K562 (cell line): ENCODE measurements around the gene CCNB1. TPM values are rescaled to one million over a fixed set of nuclear protein-coding genes. Genes with fewer than 3 reads are reported as not detected.

Experiments
- BRD4 ChIP-seq: fragments of 200-600 bp; sonication (generic); IDR thresholded peaks from 2 replicates; pipeline ENCODE4 v1.6.1; 2017; ENCODE audit warnings: inconsistent platforms
- CBFA2T3 ChIP-seq: fragments of 450-650 bp; IDR thresholded peaks from 2 replicates; pipeline ENCODE4 v1.6.1; 2017
- CHAMP1 ChIP-seq: fragments of 450-650 bp; IDR thresholded peaks from 2 replicates; pipeline ENCODE4 v1.6.1; 2016; ENCODE audit warnings: mild to moderate bottlenecking
- DDX20 ChIP-seq: fragments of 450-650 bp; IDR thresholded peaks from 2 replicates; pipeline ENCODE4 v1.6.1; 2016; ENCODE audit warnings: missing genetic modification characterization, low read depth, mild to moderate bottlenecking, missing compliant biosample characterization, moderate library complexity
- GTF2F1 ChIP-seq: IDR thresholded peaks from 2 replicates; pipeline ENCODE4 v1.6.1; 2011; ENCODE audit warnings: low read depth, low read length, improper control_type of control experiment
- RAD51 ChIP-seq: fragments of 450-650 bp; IDR thresholded peaks from 2 replicates; pipeline ENCODE4 v1.7.1; 2016; ENCODE audit warnings: low read depth, mild to moderate bottlenecking, borderline replicate concordance
- RREB1 ChIP-seq: fragments of 250-450 bp; sonication (Bioruptor Pico); IDR thresholded peaks from 2 replicates; pipeline ENCODE4 v1.4.0; 2020
- SMARCE1 ChIP-seq: fragments of 450-650 bp; IDR thresholded peaks from 2 replicates; pipeline ENCODE4 v1.7.1; 2016; ENCODE audit warnings: mild to moderate bottlenecking
- U2AF1 ChIP-seq: fragments of 200-400 bp; formaldehyde crosslinking; optimal IDR thresholded peaks from 2 replicates; pipeline ENCODE3; 2017; ENCODE audit warnings: mild to moderate bottlenecking, low read depth, low read length, moderate library complexity
- UBTF ChIP-seq, 2 experiments: IDR thresholded peaks; 2 replicates each; pipeline ENCODE4 v1.6.1; 2012; ENCODE audit warnings: improper control_type of control experiment in 2 of 2, low read depth in 2 of 2, low read length in 2 of 2, borderline replicate concordance in 1 of 2
- XRCC4 ChIP-seq: IDR thresholded peaks from one replicate; pipeline ENCODE4 v1.6.1; 2011; ENCODE audit not compliant: insufficient read depth, insufficient read length; ENCODE audit errors: extremely low read depth
- ZBTB12 ChIP-seq: fragments of 250-450 bp; sonication (Bioruptor Pico); IDR thresholded peaks from 2 replicates; pipeline ENCODE4 v1.4.0; 2020
- ZNF347 ChIP-seq: fragments of 450-650 bp; formaldehyde crosslinking; IDR thresholded peaks from 2 replicates; pipeline ENCODE4 v1.4.0; 2020; ENCODE audit warnings: low read depth, mild to moderate bottlenecking, moderate library complexity
- ZSCAN32 ChIP-seq: fragments of 450-650 bp; formaldehyde crosslinking; IDR thresholded peaks from 2 replicates; pipeline ENCODE4 v1.4.0; 2020; ENCODE audit warnings: mild to moderate bottlenecking, moderate library complexity
- polyA plus RNA-seq, 8 experiments: library from polyadenylated mRNA; depleted of rRNA in 4 of 8; stranded (reverse) in 5 of 8; unstranded in 3 of 8; fragments of >200 nt; fragmentation: Nextera tagmentation in 2 of 8; fragmentation: Illumina TruSeq in 1 of 8; extraction: Ambion mirVana in 2 of 8; extraction: Trizol in 1 of 8; gene quantifications; 2 replicates each; pipeline versions ENCODE4 v1.2.1 to v1.2.3, GENCODE V29; 2011 to 2014; ENCODE audit warnings: inconsistent platforms in 1 of 8, missing spikeins in 1 of 8
- total RNA-seq, 7 experiments: library from RNA; depleted of rRNA in 6 of 7; stranded (reverse); fragments of >200 nt in 6 of 7; fragmentation: Illumina TruSeq in 2 of 7; extraction: Trizol in 2 of 7; gene quantifications; 2 replicates each; pipeline versions ENCODE4 v1.2.1 to v1.2.3, GENCODE V29; 2011 to 2021; ENCODE audit warnings: low replicate concordance in 1 of 7

CCNB1 gene
- total and polyA plus RNA-seq, 9 of the 15 experiments (the other 6 are each of a cell fraction or from before 2014, with no cell fraction given), result 165 to 679 (median 271) TPM

- TF ChIP-seq RAD51 (peak; percentile 92), CBFA2T3 (peak; percentile 33; the same call in 1 of the 2 replicates), ZSCAN32 (CRISPR knock-in tag) (0 out of 2 replicates have a peak, but pooled peaks have one; percentile 39), ZBTB12 (CRISPR knock-in tag) (peak; percentile 39; the same call in 1 of the 2 replicates), SMARCE1 (no peak; the same call in 1 of the 2 replicates), CHAMP1 (peak; percentile 87), UBTF (IDR thresholded peaks at IDR 0.05; ENCODE audit: borderline replicate concordance in 1 of 2, low read depth in 2 of 2, low read length in 2 of 2) (no peak), GTF2F1 (peak; percentile 55; the same call in 1 of the 2 replicates), U2AF1 (no peak), XRCC4 (no peak), BRD4 (peak; percentile 97), DDX20 (no peak), RREB1 (CRISPR knock-in tag) (0 out of 2 replicates have a peak, but pooled peaks have one; percentile 74), ZNF347 (CRISPR knock-in tag) (no peak)
Measured at GRCh38 chr5:69166686-69167492, at the start of gene CCNB1 (continued).
